K562 (cell line): ENCODE data around the gene NACC1. TPM values are rescaled to one million over a fixed set of nuclear protein-coding genes. Genes with fewer than 3 reads are reported as not detected.
A peak's percentile ranks its signal among the peaks of the same experiment; 100 is the strongest.

Source experiments
- ETV1 ChIP-seq: fragments of 450-650 bp; conservative IDR thresholded peaks from 2 replicates; pipeline ENCODE4 v1.6.1; 2016; ENCODE audit warnings: missing genetic modification characterization, control low read depth, low read depth, missing compliant biosample characterization
- NR4A1 ChIP-seq, 2 experiments: fragments of 250-450 bp in 1 of 2; fragments of 450-650 bp in 1 of 2; sonication (Bioruptor Pico) in 1 of 2; IDR thresholded peaks; 2 replicates each; pipeline versions ENCODE4 v1.4.0 to v1.6.1; 2016 to 2020; ENCODE audit warnings: mild to moderate bottlenecking in 2 of 2, missing compliant biosample characterization in 1 of 2, missing genetic modification characterization in 1 of 2, moderate library complexity in 1 of 2
- PHF21A ChIP-seq: fragments of 450-650 bp; IDR thresholded peaks from 2 replicates; pipeline ENCODE4 v1.6.1; 2017; ENCODE audit warnings: low read depth, borderline replicate concordance
- PHF8 ChIP-seq: fragments of 200-600 bp; sonication (generic); IDR thresholded peaks from 2 replicates; pipeline ENCODE4 v1.6.1; 2012; ENCODE audit warnings: mixed run types, mild to moderate bottlenecking, inconsistent platforms, low read length, moderate library complexity, borderline replicate concordance
- POLR3A ChIP-seq: IDR thresholded peaks from 2 replicates; pipeline ENCODE4 v1.6.1; 2011; ENCODE audit warnings: borderline replicate concordance, mild to moderate bottlenecking, moderate library complexity; ENCODE audit not compliant: insufficient read length, insufficient read depth; ENCODE audit errors: extremely low read depth
- RBBP5 ChIP-seq: fragments of 200-600 bp; sonication (generic); IDR thresholded peaks from 2 replicates; pipeline ENCODE4 v1.6.1; 2012; ENCODE audit warnings: borderline replicate concordance, mild to moderate bottlenecking, low read length, control low read depth, inconsistent platforms; ENCODE audit not compliant: insufficient read depth, poor library complexity, severe bottlenecking
- RCOR1 ChIP-seq, 2 experiments: IDR thresholded peaks; 2 replicates each; pipeline ENCODE4 v1.6.1; 2012; ENCODE audit warnings: low read depth in 2 of 2, low read length in 2 of 2, borderline replicate concordance in 1 of 2, improper control_type of control experiment in 1 of 2
- SNIP1 ChIP-seq: fragments of 450-650 bp; IDR thresholded peaks from 2 replicates; pipeline ENCODE4 v1.7.1; 2017; ENCODE audit warnings: low read depth, mild to moderate bottlenecking
- SOX6 ChIP-seq: fragments of 450-650 bp; IDR thresholded peaks from 2 replicates; pipeline ENCODE4 v1.6.1; 2014; ENCODE audit warnings: mild to moderate bottlenecking
- TCF3 ChIP-seq: sonication (generic); formaldehyde crosslinking; IDR thresholded peaks from 2 replicates; pipeline ENCODE4 v1.4.0; 2020; ENCODE audit warnings: mild to moderate bottlenecking, missing genetic modification reagents
- TCF7 ChIP-seq: sonication (generic); IDR thresholded peaks from 2 replicates; pipeline ENCODE4 v1.6.1; 2016; ENCODE audit warnings: antibody characterized with exemption, borderline replicate concordance
- ZBTB8A ChIP-seq: fragments of 450-650 bp; IDR thresholded peaks from 2 replicates; pipeline ENCODE4 v1.6.1; 2018; ENCODE audit warnings: mild to moderate bottlenecking, moderate library complexity; ENCODE audit not compliant: partially characterized antibody
- ZFX ChIP-seq: sonication (generic); formaldehyde crosslinking; IDR thresholded peaks from 2 replicates; pipeline ENCODE4 v1.8.0; 2022; ENCODE audit warnings: mild to moderate bottlenecking, missing genetic modification reagents, moderate library complexity
- ZNF143 ChIP-seq: sonication (generic); formaldehyde crosslinking; IDR thresholded peaks from 2 replicates; pipeline ENCODE4 v1.9.0; 2022; ENCODE audit warnings: mild to moderate bottlenecking, missing genetic modification reagents
- ZNF79 ChIP-seq: fragments of 250-450 bp; sonication (Bioruptor Pico); IDR thresholded peaks from 2 replicates; pipeline ENCODE4 v1.4.0; 2020; ENCODE audit warnings: low read depth, mild to moderate bottlenecking, moderate library complexity
- ZNF830 ChIP-seq: fragments of 250-450 bp; sonication (Bioruptor Pico); IDR thresholded peaks from 2 replicates; pipeline ENCODE4 v1.5.0; 2021; ENCODE audit warnings: mild to moderate bottlenecking
- ZSCAN32 ChIP-seq: fragments of 450-650 bp; formaldehyde crosslinking; IDR thresholded peaks from 2 replicates; pipeline ENCODE4 v1.4.0; 2020; ENCODE audit warnings: mild to moderate bottlenecking, moderate library complexity
- polyA plus RNA-seq, 8 experiments: library from polyadenylated mRNA; depleted of rRNA in 4 of 8; stranded (reverse) in 5 of 8; unstranded in 3 of 8; fragments of >200 nt; fragmentation: Nextera tagmentation in 2 of 8; fragmentation: Illumina TruSeq in 1 of 8; extraction: Ambion mirVana in 2 of 8; extraction: Trizol in 1 of 8; gene quantifications; 2 replicates each; pipeline versions ENCODE4 v1.2.1 to v1.2.3, GENCODE V29; 2011 to 2014; ENCODE audit warnings: inconsistent platforms in 1 of 8, missing spikeins in 1 of 8
- total RNA-seq, 7 experiments: library from RNA; depleted of rRNA in 6 of 7; stranded (reverse); fragments of >200 nt in 6 of 7; fragmentation: Illumina TruSeq in 2 of 7; extraction: Trizol in 2 of 7; gene quantifications; 2 replicates each; pipeline versions ENCODE4 v1.2.1 to v1.2.3, GENCODE V29; 2011 to 2021; ENCODE audit warnings: low replicate concordance in 1 of 7
- TF ChIP-seq, protein P1 (sequence below): fragments of 250-450 bp; sonication (Bioruptor Pico); IDR thresholded peaks from 2 replicates; pipeline ENCODE4 v1.4.0; 2020; ENCODE audit warnings: mild to moderate bottlenecking, moderate library complexity, borderline replicate concordance
- TF ChIP-seq, protein P2 (sequence below): fragments of 150-350 bp; IDR thresholded peaks from 2 replicates; pipeline ENCODE4 v1.6.1; 2014; ENCODE audit warnings: low read depth, mild to moderate bottlenecking, low read length, borderline replicate concordance
- TF ChIP-seq, protein P3 (sequence below): fragments of 250-450 bp; sonication (Bioruptor Pico); IDR thresholded peaks from 2 replicates; pipeline ENCODE4 v1.4.0; 2020

NACC1 gene
- total and polyA plus RNA-seq, 9 of the 15 experiments (the other 6 are each of a cell fraction or from before 2014, with no cell fraction given) = 0.04 to 96.6 (median 25.8) TPM

DNA sequence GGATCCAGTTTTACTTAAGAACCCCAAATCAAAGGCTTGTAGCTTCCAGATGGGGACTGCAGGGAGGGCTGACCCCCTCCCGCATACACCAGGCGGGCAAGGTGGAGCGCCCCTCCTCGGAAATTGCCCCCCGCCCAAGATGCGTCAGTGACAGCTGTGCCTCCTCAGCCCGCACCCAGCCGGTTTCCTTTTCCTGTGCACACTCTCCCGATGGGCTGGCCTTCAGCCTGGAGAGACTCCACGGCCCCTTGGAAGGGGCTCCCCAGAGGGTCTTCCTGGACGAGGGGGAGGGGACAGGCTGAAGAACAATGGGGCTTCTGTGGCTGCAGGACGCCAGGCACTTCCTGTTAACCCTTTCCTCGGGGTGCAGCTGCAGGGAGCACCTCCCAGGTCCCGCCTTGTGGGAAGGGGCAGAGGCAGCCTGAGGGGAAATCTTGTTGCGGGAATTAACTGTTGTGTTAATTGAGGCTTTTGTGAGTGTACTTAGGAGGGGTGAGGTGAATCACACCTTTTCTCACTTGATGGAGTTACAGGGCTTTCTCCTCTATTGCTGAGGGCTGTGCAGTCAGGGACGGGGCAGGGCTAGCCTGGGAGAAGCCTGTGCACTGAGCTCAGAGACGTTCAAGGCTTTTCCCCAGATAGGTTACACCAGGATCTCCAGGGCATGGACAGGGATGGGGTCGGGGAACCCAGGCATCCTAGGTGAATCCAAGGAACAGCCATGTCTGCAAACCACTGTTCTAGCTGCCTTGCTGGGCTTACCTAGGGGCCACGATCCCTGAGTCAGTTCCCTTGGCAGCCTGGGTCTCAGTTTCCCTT, 46.5 kb downstream of the NACC1 start (continued):
- TF ChIP-seq, protein P1, sequence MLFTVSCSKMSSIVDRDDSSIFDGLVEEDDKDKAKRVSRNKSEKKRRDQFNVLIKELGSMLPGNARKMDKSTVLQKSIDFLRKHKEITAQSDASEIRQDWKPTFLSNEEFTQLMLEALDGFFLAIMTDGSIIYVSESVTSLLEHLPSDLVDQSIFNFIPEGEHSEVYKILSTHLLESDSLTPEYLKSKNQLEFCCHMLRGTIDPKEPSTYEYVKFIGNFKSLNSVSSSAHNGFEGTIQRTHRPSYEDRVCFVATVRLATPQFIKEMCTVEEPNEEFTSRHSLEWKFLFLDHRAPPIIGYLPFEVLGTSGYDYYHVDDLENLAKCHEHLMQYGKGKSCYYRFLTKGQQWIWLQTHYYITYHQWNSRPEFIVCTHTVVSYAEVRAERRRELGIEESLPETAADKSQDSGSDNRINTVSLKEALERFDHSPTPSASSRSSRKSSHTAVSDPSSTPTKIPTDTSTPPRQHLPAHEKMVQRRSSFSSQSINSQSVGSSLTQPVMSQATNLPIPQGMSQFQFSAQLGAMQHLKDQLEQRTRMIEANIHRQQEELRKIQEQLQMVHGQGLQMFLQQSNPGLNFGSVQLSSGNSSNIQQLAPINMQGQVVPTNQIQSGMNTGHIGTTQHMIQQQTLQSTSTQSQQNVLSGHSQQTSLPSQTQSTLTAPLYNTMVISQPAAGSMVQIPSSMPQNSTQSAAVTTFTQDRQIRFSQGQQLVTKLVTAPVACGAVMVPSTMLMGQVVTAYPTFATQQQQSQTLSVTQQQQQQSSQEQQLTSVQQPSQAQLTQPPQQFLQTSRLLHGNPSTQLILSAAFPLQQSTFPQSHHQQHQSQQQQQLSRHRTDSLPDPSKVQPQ = no peak
- TF ChIP-seq RBBP5 (no peak), NR4A1 (CRISPR knock-in tag; IDR thresholded peaks at IDR 0.05) (no peak), NR4A1 (tag; IDR thresholded peaks at IDR 0.05) (0 out of 2 replicates have a peak, but pooled peaks have one; percentile 25), ZBTB8A (no peak), TCF3 (CRISPR knock-in tag) (no peak), POLR3A (no peak), ETV1 (tag) (peak; percentile 73), SNIP1 (no peak), RCOR1 (IDR thresholded peaks at IDR 0.05; ENCODE audit: borderline replicate concordance in 1 of 2, low read depth in 2 of 2, low read length in 2 of 2) (no peak), TCF7 (no peak), PHF21A (no peak), ZNF79 (CRISPR knock-in tag) (no peak), SOX6 (peak; percentile 80), ZSCAN32 (no peak), ZFX (no peak), PHF8 (no peak; the same call in 1 of the 2 replicates), ZNF143 (CRISPR knock-in tag) (no peak), ZNF830 (CRISPR knock-in tag) (0 out of 2 replicates have a peak, but pooled peaks have one; percentile 19)
- TF ChIP-seq, protein P2, sequence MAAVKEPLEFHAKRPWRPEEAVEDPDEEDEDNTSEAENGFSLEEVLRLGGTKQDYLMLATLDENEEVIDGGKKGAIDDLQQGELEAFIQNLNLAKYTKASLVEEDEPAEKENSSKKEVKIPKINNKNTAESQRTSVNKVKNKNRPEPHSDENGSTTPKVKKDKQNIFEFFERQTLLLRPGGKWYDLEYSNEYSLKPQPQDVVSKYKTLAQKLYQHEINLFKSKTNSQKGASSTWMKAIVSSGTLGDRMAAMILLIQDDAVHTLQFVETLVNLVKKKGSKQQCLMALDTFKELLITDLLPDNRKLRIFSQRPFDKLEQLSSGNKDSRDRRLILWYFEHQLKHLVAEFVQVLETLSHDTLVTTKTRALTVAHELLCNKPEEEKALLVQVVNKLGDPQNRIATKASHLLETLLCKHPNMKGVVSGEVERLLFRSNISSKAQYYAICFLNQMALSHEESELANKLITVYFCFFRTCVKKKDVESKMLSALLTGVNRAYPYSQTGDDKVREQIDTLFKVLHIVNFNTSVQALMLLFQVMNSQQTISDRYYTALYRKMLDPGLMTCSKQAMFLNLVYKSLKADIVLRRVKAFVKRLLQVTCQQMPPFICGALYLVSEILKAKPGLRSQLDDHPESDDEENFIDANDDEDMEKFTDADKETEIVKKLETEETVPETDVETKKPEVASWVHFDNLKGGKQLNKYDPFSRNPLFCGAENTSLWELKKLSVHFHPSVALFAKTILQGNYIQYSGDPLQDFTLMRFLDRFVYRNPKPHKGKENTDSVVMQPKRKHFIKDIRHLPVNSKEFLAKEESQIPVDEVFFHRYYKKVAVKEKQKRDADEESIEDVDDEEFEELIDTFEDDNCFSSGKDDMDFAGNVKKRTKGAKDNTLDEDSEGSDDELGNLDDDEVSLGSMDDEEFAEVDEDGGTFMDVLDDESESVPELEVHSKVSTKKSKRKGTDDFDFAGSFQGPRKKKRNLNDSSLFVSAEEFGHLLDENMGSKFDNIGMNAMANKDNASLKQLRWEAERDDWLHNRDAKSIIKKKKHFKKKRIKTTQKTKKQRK = no peak
- TF ChIP-seq, protein P3, sequence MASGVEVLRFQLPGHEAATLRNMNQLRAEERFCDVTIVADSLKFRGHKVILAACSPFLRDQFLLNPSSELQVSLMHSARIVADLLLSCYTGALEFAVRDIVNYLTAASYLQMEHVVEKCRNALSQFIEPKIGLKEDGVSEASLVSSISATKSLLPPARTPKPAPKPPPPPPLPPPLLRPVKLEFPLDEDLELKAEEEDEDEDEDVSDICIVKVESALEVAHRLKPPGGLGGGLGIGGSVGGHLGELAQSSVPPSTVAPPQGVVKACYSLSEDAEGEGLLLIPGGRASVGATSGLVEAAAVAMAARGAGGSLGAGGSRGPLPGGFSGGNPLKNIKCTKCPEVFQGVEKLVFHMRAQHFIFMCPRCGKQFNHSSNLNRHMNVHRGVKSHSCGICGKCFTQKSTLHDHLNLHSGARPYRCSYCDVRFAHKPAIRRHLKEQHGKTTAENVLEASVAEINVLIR (CRISPR knock-in tag) = no peak
